ENCODE measurements around the gene SLC16A3. TPM values are rescaled to one million over a fixed set of nuclear protein-coding genes. Genes with fewer than 3 reads are reported as not detected.
"Not testable (repeated sequence)": the region's sequence is repeated elsewhere in the genome, so short reads cannot be mapped to it uniquely, and the experiment has no call there.

The SLC16A3 gene
- total RNA-seq, 1 donor from 2014 or later = 115 TPM

DNA sequence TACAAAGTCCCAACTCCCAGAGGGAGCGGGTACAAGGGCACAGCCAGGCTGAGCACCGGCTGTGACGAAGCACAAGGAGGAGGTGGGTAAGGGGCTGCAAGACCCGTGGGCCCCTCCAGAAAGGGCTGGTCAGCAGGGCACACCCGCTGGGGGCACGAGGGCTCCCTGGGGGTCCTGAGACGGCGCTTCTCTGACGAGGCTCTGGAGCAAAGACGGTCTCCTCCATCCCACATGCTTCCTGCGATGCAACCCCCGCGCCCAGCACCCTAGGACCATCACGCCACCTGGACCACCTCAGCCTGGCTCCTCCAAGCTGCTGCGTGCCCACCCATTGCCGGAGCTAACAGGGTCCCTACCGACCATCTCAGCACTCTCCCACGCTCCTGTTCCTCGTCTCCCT is 24.9 kb upstream of the SLC16A3 start:
- intact Hi-C loops (cut with micrococcal nuclease) = no loop called here

DNA sequence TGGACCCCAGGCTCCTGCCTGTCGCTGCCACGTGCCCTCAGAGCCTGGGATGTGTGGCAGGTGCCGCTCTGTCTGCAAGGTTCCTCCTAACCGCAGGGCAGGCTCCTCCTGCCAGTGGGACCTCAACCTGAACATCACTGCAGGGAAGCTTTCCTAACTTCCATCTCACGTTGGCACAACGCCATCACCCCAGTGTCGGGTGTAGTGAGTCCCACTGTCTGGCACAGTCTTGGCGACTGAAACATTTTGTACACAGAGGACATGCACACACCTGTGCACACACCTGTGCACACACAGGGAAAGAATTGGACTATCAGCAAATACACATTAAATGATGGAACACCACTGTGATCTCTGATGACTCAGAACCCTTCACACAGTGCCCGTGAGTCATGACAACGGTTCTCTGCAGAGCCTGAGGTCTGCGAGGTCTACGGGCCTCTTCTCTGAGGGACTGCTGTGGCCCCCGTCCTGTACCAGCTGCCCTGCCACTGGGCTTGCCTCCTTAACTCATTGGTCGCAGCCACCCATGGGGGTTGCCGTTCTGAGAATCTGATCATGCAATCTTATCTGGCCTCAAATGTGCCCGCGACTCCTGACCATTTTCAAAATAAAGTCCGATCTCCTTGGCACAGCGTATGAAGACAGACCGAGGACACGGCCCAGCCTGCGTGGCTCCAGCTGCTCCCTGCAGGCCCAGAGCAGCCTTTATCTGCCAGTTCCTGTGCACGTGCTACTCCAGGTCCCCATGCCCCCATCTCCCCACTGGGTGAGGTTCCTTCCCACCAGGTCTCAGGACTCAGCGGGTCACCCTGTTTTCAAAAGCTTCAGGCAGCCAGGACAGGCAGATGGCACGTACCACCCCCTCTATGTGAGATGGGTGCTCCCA is 23.8 kb upstream of the SLC16A3 start:
- intact Hi-C loops (cut with micrococcal nuclease) = no loop called here

GRCh38 chr17:82205720-82206508 is 22.9 kb upstream of the SLC16A3 start:
- intact Hi-C loops (cut with micrococcal nuclease) = no loop called here

DNA sequence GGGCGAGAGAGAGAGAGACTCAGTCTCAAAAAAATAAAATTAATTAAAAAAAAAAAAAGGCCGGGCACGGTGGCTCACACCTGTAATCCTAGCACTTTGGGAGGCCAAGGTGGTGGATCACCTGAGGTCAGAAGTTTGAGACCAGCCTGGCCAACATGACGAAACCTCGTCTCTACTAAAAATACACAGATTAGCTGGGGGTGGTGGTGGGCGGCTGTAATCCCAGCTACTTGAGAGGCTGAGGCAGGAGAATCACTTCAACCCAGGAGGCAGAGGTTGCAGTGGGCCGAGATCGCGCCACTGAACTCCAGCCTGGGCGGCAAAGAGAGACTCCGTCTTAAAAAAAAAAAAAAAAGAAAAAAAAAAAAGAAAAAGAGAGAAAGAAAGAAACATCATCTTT is 18.2 kb upstream of the SLC16A3 start:
- intact Hi-C loops (cut with micrococcal nuclease) = not testable (repeated sequence)

DNA sequence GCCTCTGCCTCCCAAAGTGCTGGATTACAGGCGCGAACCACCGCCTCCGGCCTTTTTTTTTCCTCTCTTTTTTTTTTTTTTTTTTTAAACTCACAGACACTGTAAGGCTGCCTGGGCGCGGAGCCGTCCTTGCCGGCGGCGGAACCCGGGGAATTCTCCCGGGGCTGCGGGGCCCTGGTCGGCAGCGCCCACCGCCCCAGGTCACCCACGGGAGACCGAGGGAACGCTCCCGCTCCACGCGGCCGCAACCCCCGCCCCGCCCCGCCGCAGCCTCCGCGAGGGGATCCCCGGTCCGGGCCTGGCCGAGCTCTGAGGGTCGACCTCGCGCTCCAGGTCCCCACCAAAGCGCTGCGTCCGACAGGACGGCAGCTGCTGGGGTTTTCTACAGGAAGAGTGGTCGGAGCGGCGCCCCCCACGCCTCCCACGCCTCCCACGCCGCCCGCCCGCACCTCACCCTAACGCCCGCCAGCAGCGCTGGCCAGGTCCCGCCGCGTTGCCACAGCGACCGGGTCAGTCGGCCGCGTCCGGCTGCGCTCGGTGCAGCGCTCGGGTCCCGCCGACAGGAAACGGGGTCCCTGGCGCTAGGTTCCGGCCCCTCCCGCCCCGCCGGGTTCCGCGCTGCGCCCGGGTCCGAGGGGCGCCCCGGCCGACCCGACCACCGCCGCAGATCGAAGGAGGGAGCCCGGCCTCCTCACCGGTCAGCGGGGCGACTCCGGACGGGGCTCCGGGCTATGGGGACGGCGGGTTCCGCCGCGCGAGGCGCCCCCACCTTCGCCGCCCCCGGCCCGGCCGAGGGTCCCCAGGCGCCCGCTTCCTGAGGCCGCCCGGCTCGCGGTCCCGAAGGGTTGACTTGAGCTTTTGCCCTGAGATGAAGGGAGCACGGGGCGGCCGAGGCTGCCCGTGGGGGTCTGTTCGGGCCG is 16.3 kb upstream of the SLC16A3 start, which contains the start of gene CCDC57:
TSS of gene CCDC57 (minus strand) at position 512 of the 920 bp plus-strand sequence. CDS start 10,898 bp downstream, outside the sequence.
- intact Hi-C loops (cut with micrococcal nuclease) = no loop called here

DNA sequence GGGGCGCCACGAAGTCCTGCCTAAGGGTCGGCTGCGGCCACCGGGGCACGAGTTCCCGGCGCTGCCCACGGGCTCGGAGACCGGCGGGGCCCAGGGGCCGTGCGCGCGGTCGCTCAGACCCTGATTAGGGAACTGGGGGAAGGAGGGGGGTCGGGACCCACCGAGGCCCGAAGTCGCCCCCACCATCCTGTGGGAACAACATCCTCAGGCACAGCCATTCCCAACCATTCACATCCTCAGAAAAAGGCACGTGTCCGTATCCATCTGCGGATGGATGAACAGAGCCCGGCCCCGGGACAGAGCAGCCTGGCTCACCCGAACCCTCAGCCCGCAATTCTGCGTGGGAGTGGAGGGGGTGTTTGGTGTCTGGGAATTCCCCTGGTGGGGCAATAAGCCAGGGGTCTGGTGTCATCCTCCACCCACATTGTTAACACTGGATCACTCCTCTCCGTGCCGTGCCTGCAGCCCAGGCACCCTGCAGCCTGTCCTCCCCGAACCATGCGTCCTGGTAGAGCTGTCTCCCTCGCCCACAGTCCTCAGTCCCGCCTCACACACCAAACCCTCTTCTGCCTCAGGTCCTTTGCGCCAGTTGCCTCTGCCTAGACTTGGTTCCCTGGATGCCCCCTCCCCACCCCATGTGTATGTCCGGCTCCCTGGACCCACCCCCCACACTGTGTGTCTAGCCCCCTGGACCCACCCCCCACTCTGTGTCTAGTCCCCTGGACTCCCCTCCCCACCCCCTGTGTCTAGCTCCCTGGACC is 15.4 kb upstream of the SLC16A3 start:
- intact Hi-C loops (cut with micrococcal nuclease) = no loop called here

DNA sequence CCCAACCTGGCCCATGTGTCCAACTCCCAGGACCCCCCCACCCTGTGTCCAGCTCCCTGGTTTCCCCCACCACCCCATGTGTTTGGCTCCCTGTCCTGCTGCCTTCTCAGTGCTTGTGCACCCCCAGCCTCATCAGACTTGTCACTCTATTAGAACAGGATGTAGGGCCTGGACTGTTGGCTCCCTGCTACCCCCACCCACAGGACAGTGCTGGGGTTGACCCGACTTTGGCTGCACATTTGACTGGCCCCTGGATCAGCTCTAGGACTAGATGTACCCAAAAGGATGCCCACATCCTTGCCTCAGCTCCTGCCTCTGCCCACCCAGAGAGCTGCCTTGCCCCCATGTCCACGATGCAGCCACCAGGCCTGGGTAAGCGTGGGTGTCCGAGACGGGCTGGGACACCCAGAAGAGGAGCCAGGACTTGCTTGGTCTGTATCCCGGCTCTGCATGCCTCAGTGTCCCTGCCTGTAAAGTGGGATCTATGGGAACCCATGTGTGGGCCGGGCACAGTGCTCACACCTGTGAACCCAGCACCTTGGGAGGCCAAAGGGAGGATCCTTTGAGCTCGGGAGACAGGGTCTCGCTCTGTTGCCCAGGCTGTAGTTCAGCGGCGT is 14.7 kb upstream of the SLC16A3 start:
- intact Hi-C loops (cut with micrococcal nuclease) = no loop called here

GRCh38 chr17:82215095-82215971 is 13.5 kb upstream of the SLC16A3 start:
- intact Hi-C loops (cut with micrococcal nuclease) = no loop called here

- intact Hi-C loops (cut with micrococcal nuclease) = no loop called here
These were observed 12.9 kb upstream of the SLC16A3 start for GRCh38 chr17:82215972-82216300.

- intact Hi-C loops (cut with micrococcal nuclease) = no loop called here
These were observed 12.3 kb upstream of the SLC16A3 start for GRCh38 chr17:82216301-82217119.

GRCh38 chr17:82217120-82217529 is 11.7 kb upstream of the SLC16A3 start:
- intact Hi-C loops (cut with micrococcal nuclease) = no loop called here

DNA sequence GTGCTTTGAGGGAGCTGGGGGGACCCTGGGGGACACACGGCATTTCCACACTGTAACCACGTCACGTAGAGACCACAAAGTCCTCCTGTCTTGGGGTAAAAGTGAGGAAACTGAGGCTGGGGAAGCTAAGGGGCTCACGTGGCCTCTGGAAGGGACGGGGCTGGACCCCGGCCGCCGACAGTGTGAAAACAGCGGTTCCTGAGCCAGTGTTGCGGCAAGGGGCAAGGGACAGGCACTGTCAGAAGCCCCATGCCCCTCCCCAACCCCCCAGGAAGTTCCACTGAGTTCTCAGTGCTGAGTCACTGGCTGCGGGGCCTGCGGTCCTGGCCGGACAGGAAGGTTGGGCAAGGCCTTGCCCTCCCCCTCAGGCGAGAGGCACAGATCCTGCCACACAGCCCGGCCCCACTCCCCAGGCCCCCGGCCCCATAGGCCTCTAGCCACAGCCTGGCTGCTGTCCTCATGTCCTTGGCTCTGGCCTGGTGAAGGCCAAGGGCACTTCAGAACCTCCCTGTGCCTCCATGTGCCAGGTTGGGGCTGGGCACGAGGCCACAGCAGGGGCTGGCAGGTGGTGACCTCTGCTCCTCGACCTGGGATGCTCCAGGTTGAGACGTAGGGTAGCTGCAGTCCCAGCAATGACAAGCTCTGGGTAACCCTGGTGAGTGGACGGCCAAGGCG is 11.2 kb upstream of the SLC16A3 start:
- intact Hi-C loops (cut with micrococcal nuclease) = no loop called here

GRCh38 chr17:82218349-82219075 is 10.3 kb upstream of the SLC16A3 start:
- intact Hi-C loops (cut with micrococcal nuclease) = no loop called here

DNA sequence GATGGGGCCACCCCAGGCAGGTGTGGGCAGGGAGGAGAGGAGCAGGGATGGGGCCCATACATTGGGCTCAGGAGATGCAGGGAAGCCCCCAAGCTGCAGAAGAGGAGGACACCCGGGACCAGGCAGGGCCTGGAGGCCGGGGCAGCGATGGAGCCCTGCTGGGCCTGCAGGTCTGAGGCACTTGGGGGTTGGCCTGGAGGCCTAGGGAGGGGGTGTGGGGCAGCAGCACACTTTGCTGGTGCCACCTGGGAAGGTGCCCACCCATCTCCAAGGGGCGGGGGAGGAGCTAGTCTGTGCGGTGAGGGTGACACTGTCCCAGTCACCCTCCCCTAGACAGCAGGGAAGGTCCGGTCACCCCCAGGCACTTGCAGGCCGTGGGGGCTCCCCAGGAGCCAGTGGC is 9.8 kb upstream of the SLC16A3 start:
- intact Hi-C loops (cut with micrococcal nuclease) = no loop called here

DNA sequence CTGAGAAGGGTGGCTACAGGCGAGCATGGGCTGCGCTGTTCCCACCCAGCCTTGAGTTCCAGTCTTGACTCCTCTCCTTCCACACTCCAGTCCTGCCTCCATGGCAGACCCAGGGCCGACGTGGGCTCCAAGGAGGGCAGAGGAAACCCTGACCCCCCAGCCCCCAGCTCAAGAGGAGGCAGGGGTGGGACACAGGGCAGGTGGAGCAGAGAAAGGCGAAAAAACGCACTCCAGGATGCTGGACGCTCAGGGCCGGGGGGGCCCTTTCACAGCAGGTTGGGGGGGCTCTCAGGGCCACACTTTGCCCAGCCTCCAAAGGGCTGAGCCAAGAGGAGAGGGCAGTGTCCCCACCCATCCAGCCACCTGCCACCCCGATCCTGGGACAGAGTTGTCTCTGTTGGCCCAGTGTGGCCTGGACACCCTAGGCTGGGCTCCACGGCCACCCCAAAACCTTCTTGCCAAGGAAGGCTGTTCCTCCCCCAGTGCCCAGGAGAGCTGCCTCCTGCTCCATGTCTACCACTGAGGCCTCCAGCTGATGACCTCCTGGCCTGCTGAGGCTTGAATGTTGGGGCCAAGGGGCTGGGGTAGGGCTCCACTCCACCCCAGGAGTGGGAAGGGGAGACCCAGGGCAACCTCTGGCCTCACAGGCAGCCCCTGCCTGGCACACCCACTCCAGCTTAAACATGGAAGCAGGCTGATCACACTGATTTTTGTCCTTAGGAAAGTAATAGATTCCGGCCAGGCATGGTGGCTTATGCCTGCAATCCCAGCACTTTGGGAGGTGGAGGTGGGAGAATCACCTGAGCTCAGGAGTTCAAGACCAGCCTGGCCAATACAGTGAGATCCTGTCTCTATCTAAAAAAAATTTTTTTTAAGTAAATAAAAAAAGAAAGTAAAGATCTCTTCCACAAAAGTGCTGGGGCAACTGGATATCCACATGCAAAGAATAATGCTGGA is 8.8 kb upstream of the SLC16A3 start:
- intact Hi-C loops (cut with micrococcal nuclease) = no loop called here

GRCh38 chr17:82221341-82221902 is 7.4 kb upstream of the SLC16A3 start:
- intact Hi-C loops (cut with micrococcal nuclease) = no loop called here
